SK-N-SH treated with all-trans-retinoic acid at 6 μM for 48 hours (cell line): ENCODE measurements around the gene TAF4B.

Source experiments
- GLIS3 ChIP-seq: fragments of 250-450 bp; sonication (Bioruptor Pico); IDR thresholded peaks from 2 replicates; pipeline ENCODE4 v1.5.0; 2020; ENCODE audit warnings: mild to moderate bottlenecking, moderate library complexity
- ZFP30 ChIP-seq: fragments of 450-650 bp; formaldehyde crosslinking; IDR thresholded peaks from 2 replicates; pipeline ENCODE4 v1.5.0; 2022; ENCODE audit warnings: mild to moderate bottlenecking, moderate library complexity
- TF ChIP-seq, protein P1 (sequence below): fragments of 250-450 bp; sonication (Bioruptor Pico); IDR thresholded peaks from 2 replicates; pipeline ENCODE4 v1.8.0; 2020; ENCODE audit warnings: mild to moderate bottlenecking, moderate library complexity, borderline replicate concordance

DNA sequence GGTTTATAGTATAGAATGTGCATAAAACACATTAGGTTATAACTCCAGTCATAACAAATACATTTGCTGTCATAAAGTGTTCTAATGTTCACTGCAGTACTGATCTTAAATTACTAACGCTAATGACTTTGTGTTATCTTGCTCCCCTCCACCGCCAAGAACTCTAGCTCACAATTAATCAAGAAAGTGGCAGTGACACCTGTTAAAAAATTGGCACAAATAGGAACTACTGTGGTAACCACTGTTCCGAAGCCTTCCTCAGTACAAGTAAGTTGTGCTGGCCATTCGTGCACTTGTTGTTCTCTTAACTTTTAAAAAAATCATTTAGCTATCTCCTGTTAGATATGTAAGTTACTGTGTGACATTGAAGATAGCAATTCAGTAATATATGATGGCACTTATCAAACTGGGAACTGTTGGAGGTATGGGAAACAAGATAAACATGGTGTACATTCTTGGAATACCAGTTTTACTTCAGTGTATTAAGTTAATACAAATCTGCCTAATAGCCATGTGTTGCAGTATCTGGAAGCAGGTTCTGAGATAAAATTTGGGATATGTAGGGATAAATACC is 41.2 kb downstream of the TAF4B start:
- TF ChIP-seq ZFP30 (no peak), GLIS3 (CRISPR knock-in tag) (no peak)
- TF ChIP-seq, protein P1, sequence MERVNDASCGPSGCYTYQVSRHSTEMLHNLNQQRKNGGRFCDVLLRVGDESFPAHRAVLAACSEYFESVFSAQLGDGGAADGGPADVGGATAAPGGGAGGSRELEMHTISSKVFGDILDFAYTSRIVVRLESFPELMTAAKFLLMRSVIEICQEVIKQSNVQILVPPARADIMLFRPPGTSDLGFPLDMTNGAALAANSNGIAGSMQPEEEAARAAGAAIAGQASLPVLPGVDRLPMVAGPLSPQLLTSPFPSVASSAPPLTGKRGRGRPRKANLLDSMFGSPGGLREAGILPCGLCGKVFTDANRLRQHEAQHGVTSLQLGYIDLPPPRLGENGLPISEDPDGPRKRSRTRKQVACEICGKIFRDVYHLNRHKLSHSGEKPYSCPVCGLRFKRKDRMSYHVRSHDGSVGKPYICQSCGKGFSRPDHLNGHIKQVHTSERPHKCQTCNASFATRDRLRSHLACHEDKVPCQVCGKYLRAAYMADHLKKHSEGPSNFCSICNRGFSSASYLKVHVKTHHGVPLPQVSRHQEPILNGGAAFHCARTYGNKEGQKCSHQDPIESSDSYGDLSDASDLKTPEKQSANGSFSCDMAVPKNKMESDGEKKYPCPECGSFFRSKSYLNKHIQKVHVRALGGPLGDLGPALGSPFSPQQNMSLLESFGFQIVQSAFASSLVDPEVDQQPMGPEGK (CRISPR knock-in tag), result no peak
